ENCODE data around the gene LRRC25. TPM values are rescaled to one million over a fixed set of nuclear protein-coding genes. Genes with fewer than 3 reads are reported as not detected.

LRRC25 gene
- total RNA-seq, 1 experiment from 2014 or later: 0.31 TPM

GRCh38 chr19:18348171-18348570, 49.3 kb downstream of the LRRC25 start (continued):
- TF ChIP-seq, protein P1, sequence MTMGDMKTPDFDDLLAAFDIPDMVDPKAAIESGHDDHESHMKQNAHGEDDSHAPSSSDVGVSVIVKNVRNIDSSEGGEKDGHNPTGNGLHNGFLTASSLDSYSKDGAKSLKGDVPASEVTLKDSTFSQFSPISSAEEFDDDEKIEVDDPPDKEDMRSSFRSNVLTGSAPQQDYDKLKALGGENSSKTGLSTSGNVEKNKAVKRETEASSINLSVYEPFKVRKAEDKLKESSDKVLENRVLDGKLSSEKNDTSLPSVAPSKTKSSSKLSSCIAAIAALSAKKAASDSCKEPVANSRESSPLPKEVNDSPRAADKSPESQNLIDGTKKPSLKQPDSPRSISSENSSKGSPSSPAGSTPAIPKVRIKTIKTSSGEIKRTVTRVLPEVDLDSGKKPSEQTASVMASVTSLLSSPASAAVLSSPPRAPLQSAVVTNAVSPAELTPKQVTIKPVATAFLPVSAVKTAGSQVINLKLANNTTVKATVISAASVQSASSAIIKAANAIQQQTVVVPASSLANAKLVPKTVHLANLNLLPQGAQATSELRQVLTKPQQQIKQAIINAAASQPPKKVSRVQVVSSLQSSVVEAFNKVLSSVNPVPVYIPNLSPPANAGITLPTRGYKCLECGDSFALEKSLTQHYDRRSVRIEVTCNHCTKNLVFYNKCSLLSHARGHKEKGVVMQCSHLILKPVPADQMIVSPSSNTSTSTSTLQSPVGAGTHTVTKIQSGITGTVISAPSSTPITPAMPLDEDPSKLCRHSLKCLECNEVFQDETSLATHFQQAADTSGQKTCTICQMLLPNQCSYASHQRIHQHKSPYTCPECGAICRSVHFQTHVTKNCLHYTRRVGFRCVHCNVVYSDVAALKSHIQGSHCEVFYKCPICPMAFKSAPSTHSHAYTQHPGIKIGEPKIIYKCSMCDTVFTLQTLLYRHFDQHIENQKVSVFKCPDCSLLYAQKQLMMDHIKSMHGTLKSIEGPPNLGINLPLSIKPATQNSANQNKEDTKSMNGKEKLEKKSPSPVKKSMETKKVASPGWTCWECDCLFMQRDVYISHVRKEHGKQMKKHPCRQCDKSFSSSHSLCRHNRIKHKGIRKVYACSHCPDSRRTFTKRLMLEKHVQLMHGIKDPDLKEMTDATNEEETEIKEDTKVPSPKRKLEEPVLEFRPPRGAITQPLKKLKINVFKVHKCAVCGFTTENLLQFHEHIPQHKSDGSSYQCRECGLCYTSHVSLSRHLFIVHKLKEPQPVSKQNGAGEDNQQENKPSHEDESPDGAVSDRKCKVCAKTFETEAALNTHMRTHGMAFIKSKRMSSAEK (CRISPR knock-in tag; IDR thresholded peaks at IDR 0.05; ENCODE audit: borderline replicate concordance): no peak
- no peak for TF ChIP-seq AFF4 (CRISPR knock-in tag; IDR thresholded peaks at IDR 0.05; ENCODE audit: borderline replicate concordance)
- TF ChIP-seq EMX1 (CRISPR knock-in tag; IDR thresholded peaks at IDR 0.05): no peak
- no peak for TF ChIP-seq STAT6 (CRISPR knock-in tag; conservative IDR thresholded peaks at IDR 0.05; ENCODE audit: low read depth)

DNA sequence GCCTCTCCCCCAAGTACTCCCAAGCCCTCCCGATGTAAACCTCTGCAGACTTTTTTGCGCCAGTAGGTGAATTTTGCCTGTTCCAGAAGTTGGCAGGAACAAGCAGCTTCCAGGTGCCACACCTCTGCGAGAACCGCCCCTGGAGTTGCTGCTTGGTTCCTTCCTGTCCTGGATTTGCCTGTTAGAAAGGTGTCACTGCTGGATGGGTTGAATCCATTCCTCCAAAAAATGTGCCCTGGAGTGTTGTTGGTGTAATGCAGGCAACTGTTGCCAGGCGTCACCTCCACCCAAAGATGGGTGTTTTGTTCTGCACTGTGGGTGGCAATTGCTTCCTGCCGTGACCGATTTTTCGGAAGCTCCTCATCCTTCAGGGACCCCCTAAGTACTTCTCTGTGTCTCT, 51.3 kb downstream of the LRRC25 start:
- Mint-ChIP-seq H3K4me1 (peaks cover 53% of the 10 kb centered on the region), H3K9me3 (no peaks in the 10 kb centered on the region), H3K4me3 (peak overlapping the region; percentile 26; the same call in 1 of the 2 replicates), H3K36me3 (peaks cover 22% of the 10 kb centered on the region), H3K27ac (peak overlapping the region; percentile 93), H3K27me3 (ENCODE audit: low read depth) (no peaks in the 10 kb centered on the region)
- CTCF ChIA-PET: interaction anchor here (0.6 to 5.0 kb wide), 11 partner anchors 17 to 113 kb away, joined by 3 to 28 read pairs (median 7); partner anchors contain the start of gene GDF15
- POLR2A ChIA-PET: interaction anchor here (0.6 to 3.6 kb wide), 4 partner anchors 42 to 72 kb away, joined by 3 to 18 read pairs (median 5); partner anchors contain the start of gene JUND
- peak; percentile 61 for ATAC-seq
- DNase-seq (ENCODE audit: low spot score): peak; percentile 31
- no peak for TF ChIP-seq SMAD3 (CRISPR knock-in tag; IDR thresholded peaks at IDR 0.05; ENCODE audit: borderline replicate concordance)
- TF ChIP-seq ERG (CRISPR knock-in tag; IDR thresholded peaks at IDR 0.05): no peak
- peak; percentile 70 for TF ChIP-seq ZNF423 (CRISPR knock-in tag; IDR thresholded peaks at IDR 0.05)
- TF ChIP-seq NFATC4 (CRISPR knock-in tag; IDR thresholded peaks at IDR 0.05): no peak
- TF ChIP-seq SMAD4 (CRISPR knock-in tag; IDR thresholded peaks at IDR 0.05): no peak
- no peak for TF ChIP-seq ZNF263 (CRISPR knock-in tag; IDR thresholded peaks at IDR 0.05; ENCODE audit: low read depth)
- no peak for TF ChIP-seq RELA (CRISPR knock-in tag; IDR thresholded peaks at IDR 0.05; ENCODE audit: borderline replicate concordance)
- 0 out of 2 replicates have a peak, but pooled peaks have one; percentile 32 for TF ChIP-seq TEAD1 (CRISPR knock-in tag; IDR thresholded peaks at IDR 0.05)

Measured in WTC11 (cell line).